Measurements from ENCODE around the gene SIGLEC6.

The SIGLEC6 gene

DNA sequence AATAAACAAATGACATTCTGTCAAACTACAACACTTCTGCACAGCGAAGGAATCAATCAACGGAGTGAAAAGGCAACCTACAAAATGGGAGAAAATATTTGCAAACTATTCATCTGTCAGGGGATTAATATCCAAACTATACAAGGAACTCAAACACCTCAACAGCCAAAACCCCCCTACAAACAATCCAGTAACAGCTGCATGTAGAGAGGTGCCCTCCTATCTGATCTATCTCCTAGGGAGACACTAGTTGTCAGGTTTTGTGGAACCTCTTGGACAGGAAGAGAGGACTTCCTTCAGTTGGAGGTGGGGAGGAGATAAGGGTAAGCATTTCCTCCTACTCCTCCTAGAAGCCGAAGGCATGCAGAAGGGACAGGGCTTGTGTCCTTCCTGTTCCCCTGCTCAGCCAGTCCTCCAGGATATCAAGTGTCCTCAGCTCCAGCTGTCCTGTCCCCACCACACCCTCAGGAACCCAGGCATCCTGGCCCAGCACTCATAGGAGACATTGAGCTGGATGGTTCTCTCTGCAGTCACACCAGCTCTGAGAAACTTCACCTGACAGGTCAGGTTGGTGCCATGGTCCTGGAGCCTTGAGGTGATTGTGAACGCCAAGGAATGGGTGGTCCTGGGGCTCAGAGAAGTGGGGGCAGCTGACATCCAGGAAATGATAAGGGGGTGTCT, 63.5 kb downstream of the SIGLEC6 start:
- H3K4me1 ChIP-seq (ENCODE audit: control insufficient read depth in 2 of 2, insufficient read depth in 2 of 2, low read length in 2 of 2), result no peaks in the 10 kb centered on the region
- H3K9ac ChIP-seq (ENCODE audit: low read depth in 1 of 2, low read length in 2 of 2), result no peak overlapping the region
- H3K27ac ChIP-seq (ENCODE audit: low read depth in 2 of 2, low read length in 2 of 2), result no peak overlapping the region
- H3K4me3 ChIP-seq (ENCODE audit: low read length in 2 of 2), result no peak overlapping the region
- no peaks in the 10 kb centered on the region for H3K9me3 ChIP-seq (ENCODE audit: control insufficient read depth in 2 of 2, low read length in 2 of 2)
- no peaks in the 10 kb centered on the region for H3K36me3 ChIP-seq (ENCODE audit: control insufficient read depth in 2 of 2, insufficient read depth in 2 of 2, low read length in 2 of 2)
- no peaks in the 10 kb centered on the region for H3K27me3 ChIP-seq (ENCODE audit: control insufficient read depth in 2 of 2, insufficient read depth in 2 of 2, low read length in 2 of 2)
